ENCODE data around the gene FAP.

Gene FAP

GRCh38 chr2:162188451-162188850, 54.8 kb downstream of the FAP start:
- DNase-seq (ENCODE audit: low read depth in 3 of 3): no peak

DNA sequence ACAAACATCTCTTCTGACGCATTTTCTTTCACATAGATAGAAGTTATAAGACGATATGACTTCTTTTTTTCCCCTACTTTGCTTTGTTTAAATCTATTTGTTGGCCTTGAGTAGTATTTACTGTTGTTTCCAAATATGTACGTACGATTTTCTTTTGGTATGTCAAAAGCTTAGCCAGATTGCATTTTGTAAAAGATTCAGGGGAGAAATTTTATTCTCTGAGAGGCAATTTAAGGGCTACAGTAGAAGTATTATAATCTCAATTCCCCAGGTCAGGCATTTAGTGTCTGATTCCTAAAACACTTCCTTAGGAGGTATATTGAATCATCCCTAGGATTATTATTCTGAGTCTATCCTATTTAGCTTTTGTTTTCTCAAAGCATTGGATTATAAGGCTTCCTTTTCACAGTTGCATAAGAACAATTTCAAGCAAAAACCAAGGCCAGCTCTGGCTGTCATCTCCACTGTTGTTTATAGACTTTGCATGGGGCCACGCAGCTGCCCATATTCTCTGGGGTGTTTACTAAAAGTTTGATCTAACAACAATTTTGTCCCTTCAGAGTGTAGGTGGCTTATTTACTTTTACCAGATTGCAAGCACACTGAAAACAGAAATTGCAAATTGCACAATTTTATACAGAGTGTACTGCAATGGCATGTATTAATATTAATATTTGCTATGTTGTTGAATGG, 57.6 kb downstream of the FAP start:
- DNase-seq (ENCODE audit: low read depth in 3 of 3): no peak

DNA sequence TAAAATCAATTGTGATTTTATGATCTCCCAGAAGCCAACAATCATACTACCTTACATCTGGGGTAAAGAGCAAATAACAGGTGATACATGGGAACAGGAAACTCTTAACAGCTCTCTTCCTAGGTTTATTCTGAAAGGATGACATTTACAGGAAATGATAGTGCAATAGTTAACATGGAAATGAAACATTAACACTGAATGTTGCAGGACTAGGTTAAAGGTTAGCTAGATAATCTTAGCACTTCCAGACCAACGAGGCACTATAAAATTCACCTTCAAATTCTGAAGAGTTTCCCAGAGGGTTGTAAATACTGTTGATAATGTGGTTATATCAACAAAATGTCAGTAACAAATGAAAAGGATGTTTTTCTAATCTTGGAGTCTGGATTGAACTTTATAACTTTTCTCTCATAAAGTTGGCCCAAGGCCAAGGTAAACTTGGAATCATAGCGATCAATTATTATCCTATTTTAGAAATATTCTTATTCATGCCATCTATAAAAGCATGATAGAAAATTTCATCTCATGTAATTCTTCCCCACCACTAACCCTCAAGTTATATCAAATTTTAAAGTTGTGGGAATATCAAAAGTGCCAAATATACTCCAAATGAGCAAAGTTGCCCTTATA, 58.3 kb downstream of the FAP start:
- DNase-seq (ENCODE audit: low read depth in 3 of 3): no peak

GRCh38 chr2:162184359-162184758, 58.9 kb downstream of the FAP start:
- no peak for DNase-seq (ENCODE audit: low read depth in 3 of 3)

GRCh38 chr2:162182395-162182794, 60.9 kb downstream of the FAP start:
- no peak for DNase-seq (ENCODE audit: low read depth in 3 of 3)

GRCh38 chr2:162177301-162177700, 65.9 kb downstream of the FAP start:
- DNase-seq (ENCODE audit: low read depth in 3 of 3): no peak

DNA sequence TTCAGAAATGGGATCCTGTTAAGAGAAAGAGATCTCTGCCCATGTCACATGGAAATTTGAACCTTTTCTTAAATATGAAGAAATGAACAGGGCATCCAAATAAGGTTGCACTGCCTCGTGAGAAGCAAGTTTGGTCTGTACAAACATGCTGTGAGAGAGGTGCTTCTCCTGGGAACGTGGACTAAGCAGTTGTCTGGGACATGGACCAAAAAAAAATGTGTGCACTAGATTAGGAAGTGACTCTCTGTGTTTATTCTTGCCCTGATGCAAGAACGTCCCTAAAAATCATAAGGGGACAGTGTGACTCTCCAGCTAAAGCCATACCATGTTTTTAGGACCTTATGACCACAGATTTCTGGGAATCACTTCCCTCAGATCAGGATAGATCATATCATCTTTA, 67.5 kb downstream of the FAP start:
- no peak for DNase-seq (ENCODE audit: low read depth in 3 of 3)

DNA sequence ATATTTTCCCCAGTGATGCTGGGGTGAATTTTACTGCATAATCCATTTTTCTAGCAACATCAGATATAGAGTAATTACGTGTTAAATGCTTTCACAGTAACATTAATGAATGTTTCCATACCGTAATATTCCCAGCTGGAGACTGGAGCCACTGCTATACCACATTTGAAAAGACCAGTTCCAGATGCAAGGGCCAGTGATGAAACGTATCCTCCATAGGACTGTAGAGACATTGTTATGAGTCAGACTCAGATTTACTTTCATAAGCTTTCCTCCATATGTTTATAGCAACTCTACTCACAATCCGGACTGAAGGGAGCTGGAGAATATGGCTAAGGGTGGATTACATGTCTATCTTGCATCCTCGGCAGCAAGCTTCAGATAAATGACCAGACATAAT, 68.5 kb downstream of the FAP start:
- DNase-seq (ENCODE audit: low read depth in 3 of 3): no peak

DNA sequence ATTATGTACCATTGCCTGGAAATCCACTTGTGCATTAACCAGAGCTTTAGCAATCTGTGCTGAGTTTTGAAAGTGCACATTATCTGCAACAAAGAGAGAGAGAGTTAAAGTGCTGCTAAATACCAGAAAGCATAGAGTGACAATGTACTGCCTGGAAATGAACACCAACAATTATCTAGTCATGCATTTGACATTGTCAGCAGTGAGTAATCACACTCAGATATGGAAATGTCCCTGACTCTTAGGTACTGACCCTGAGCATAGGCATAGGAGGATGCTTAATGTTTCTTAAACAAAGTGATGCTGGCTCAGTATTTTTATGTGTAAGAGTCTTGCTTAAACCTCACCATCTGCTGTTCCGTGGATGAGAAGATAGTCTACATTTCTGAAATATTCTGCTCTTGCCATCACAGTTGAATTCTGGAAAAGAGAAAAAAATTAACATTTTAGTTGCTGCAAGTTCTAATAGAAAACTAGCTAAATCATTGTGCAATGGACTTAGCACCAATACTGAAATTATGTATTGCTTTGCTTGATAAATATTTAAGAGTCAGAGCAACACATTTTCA, 70.4 kb downstream of the FAP start:
- DNase-seq (ENCODE audit: low read depth in 3 of 3): no peak

DNA sequence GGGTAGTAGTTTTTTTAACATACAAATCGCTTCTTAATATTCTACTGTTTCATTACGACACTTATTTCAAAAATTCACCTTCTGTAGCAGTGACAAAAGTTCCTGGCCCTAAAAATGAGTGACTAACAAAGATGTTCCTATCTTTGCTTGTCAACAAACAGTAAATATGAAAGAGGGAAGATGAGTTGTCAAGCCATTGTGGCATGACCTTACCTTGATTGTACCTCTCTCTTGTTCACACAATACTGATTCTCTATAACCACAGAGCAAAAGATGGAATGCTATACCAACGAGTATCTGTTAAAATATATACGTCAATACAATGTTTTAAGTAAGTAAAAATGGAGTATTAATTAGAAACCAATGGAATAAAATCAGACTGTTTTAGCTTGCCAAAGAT, 76.5 kb downstream of the FAP start:
- DNase-seq (ENCODE audit: low read depth in 3 of 3): no peak

DNA sequence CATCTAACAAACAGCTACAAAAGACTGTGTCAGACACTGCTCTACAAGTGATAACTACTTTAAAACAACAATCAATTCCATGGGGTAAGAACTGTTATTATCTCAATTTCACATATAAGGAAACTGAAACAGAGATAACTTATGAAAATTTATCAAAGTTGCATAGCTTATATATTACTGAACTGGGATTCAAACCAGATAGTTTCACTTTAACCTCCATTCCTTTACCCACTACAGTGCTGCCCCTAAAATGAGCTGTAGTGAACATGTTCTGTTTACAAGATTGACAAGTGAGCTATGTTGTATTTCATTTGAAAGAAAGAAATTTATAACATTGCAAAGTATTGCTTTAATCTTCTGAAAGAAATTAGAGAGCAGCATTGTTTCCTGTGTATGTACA, 77.1 kb downstream of the FAP start:
- no peak for DNase-seq (ENCODE audit: low read depth in 3 of 3)

DNA sequence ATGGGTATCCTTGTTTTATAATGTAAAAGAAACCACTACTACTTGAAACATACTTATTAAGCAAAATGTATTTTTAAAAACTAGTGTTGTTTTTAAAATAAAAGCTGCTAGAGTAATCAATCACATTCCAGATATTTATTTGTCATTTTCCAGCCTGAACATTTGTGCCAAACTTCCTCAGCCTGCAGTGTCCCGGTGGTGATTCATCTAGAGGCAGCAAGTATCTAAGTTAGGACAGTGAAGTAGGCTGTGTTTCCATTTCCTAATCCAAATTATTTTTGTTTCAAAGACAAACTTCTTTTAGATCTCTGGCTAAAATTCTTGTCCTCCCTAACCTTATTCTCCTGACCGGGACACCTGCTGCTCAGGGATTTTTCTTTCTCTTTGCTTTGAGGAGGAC, 78.4 kb downstream of the FAP start:
- DNase-seq (ENCODE audit: low read depth in 3 of 3): no peak

DNA sequence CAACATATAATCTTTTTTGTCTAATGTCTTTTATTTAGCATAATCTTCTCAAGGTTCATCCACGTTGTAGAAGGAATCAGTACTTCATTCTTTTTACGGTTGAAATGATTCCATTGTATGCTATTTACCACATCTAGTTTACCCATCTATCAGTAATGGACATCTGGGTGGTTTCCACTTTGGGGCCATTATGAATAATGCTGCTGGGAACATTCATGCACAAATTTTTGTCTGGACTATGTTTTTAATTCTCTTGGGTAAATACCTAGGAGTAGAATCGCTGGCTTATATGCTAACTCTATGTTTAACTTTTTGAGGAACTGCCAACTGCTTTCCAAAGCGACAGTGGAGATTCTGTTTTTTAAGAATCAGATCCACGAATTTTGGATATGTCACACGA, 83.8 kb downstream of the FAP start:
- no peak for DNase-seq (ENCODE audit: low read depth in 3 of 3)

GRCh38 chr2:162156149-162156548, 87.1 kb downstream of the FAP start:
- no peak for DNase-seq (ENCODE audit: low read depth in 3 of 3)

- no peak for DNase-seq (ENCODE audit: low read depth in 3 of 3)
Measured at GRCh38 chr2:162155093-162155492, 88.2 kb downstream of the FAP start.

DNA sequence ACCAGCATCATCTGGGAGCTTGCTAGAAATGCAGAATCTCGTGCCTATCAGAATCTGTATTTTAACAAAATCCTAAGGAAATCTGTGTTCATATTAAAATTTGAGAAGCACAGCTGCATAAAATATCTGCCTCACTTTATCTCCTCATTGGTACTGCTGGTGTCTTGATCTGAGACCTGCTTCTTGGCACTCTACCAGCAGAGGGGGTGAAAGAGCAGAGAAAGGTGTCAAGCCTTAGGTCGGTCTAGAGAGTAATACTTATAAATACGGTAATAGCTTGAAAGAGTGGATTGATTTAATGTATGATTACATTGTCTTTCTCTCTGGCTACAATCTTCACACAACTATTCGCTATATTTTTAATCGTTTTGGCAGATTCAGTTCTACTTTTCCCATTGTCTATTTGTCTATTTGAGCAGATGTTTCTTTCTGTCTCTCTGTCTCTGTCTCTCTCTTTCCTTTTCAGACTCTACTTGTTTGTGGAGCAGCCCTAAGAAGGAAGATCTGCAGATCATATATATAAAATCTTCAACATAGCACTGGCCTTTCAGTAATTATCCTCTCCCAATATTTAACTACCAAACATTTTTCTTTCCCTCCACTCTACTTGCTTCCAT, 89.5 kb downstream of the FAP start:
- DNase-seq (ENCODE audit: low read depth in 3 of 3): peak; percentile 11 to 46 (median 44)

- no peak for DNase-seq (ENCODE audit: low read depth in 3 of 3)
Measured at GRCh38 chr2:162152147-162152546, 91.1 kb downstream of the FAP start, which contains the start of gene GCG. Gene GCG (minus strand): TSS chr2:162152247. CDS start chr2:162149178, 3,069 bp downstream.

GRCh38 chr2:162149940-162150339, 93.3 kb downstream of the FAP start:
- DNase-seq (ENCODE audit: low read depth in 3 of 3): no peak

- no peak for DNase-seq (ENCODE audit: low read depth in 3 of 3)
Measured at GRCh38 chr2:162149466-162149865, 93.8 kb downstream of the FAP start.

DNA sequence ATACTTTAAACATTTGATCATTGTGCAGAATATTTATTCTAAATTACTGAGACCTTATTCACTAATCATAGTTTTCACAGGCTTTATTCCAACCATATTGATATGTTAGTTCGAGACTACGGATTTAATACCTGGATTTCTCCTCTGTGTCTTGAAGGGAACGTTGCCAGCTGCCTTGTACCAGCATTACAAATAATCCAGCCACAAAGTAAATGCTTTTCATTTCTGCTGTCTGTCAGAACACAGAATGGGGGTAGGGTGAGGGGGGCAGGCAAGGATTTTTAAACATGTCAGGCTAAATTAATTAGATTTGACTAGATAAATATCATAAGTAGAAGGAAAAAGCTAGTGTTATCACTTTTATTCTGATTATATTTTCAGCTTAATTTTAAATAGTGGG, 94.3 kb downstream of the FAP start:
- DNase-seq (ENCODE audit: low read depth in 3 of 3): no peak

GRCh38 chr2:162143969-162144368, 99.3 kb downstream of the FAP start:
- no peak for DNase-seq (ENCODE audit: low read depth in 3 of 3)

DNA sequence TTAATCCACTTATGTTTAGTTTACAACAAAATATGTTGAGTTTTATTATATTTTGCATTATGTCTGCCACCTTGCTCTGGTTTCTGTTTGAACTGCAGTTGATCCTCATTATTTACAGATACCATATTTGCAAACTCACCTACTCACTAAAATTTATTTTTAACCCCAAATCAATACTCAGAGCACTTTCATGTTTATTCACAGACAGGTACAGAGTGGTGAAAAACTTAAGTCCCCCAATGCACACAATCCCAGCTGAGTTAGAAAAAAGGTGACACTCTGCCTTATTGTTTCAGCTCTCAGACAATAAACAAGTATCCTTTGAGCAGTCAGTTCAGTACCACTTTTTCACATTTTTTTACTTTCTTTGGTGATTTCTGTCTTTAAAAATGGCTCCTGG, 104.9 kb downstream of the FAP start:
- DNase-seq (ENCODE audit: low read depth in 3 of 3): no peak

- DNase-seq (ENCODE audit: low read depth in 3 of 3): no peak
Measured at GRCh38 chr2:162127422-162127821, 115.8 kb downstream of the FAP start.
